ENCODE data around the gene PIK3CD.

Gene PIK3CD

DNA sequence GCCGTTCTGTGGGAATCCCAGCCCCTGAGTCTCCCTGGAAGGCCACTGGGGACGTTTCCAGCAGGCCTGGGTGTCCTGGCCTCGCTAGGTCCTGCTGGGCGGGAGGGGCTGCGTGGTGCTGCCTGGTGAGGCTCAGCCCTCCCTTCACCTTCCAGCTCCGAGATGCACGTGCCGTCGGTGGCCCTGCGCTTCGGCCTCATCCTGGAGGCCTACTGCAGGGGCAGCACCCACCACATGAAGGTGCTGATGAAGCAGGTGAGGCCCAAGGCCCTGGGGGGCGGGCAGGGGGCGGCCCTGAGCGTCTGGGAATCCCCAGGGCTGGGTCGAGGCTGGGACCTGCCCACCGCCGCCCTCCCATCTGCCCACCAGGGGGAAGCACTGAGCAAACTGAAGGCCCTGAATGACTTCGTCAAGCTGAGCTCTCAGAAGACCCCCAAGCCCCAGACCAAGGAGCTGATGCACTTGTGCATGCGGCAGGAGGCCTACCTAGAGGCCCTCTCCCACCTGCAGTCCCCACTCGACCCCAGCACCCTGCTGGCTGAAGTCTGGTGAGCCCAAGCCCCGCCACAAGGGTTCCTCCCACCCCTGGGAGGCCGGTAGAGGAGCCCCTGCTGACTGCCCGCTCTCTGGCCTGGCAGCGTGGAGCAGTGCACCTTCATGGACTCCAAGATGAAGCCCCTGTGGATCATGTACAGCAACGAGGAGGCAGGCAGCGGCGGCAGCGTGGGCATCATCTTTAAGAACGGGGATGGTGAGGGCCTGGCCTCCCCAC, 70.3 kb downstream of the PIK3CD start:
- DNase-seq, result peak; percentile 75

DNA sequence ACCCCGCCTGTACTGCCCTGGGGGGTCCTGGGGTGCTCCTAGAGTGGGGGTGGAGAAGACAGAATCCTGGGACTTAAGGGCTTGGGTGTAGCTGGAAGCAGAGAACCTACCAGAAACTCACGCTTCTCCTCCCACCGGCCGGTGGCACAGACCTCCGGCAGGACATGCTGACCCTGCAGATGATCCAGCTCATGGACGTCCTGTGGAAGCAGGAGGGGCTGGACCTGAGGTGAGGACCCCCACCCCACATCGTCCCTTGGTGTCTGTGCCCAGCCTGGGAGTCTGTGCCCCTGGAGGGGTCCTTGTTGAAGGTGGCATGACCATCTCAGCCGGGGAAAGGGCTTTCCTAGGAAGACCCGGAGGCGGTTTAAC, 70.8 kb downstream of the PIK3CD start:
- no peak for DNase-seq

DNA sequence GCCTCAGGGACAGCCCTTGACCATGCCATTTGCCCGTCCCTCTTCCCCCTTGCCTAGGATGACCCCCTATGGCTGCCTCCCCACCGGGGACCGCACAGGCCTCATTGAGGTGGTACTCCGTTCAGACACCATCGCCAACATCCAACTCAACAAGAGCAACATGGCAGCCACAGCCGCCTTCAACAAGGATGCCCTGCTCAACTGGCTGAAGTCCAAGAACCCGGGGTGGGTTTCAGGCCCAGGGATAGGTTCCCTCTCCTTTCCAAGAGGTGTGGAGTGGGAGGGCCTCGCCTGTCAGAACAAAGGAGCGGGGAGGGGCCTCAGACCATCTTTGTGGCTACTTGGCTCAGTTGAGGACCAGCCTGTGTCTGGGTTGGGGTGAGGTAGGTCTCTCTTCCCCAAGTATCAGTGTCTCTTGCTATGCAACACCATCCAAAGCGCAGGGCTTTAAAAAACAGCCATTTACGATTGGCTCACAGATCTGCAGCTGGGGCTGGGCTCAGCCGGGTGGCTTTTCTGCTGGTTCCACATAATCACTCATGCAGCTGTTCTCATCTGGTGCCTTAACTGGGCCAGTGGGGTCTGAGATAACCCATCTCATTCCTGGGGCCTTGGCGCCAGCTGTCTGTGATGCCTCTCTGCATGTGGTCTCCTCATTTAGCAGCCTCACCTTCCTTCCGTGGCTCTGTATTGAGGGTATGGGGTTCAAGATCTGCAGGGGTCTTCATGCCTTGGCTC, 71.7 kb downstream of the PIK3CD start:
- DNase-seq, result no peak

DNA sequence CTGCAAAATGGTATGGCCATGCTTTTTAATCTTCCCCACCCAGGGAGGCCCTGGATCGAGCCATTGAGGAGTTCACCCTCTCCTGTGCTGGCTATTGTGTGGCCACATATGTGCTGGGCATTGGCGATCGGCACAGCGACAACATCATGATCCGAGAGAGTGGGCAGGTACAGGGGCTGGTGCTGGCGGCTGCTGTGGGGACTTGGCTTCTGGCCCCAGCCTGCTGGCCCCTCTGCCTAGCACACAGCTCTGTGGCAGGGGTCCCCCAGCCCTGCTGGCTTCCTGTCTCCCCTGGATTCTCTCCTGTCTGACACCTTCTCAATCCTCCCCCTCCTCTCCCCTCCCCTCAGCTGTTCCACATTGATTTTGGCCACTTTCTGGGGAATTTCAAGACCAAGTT, 72.4 kb downstream of the PIK3CD start:
- no peak for DNase-seq

DNA sequence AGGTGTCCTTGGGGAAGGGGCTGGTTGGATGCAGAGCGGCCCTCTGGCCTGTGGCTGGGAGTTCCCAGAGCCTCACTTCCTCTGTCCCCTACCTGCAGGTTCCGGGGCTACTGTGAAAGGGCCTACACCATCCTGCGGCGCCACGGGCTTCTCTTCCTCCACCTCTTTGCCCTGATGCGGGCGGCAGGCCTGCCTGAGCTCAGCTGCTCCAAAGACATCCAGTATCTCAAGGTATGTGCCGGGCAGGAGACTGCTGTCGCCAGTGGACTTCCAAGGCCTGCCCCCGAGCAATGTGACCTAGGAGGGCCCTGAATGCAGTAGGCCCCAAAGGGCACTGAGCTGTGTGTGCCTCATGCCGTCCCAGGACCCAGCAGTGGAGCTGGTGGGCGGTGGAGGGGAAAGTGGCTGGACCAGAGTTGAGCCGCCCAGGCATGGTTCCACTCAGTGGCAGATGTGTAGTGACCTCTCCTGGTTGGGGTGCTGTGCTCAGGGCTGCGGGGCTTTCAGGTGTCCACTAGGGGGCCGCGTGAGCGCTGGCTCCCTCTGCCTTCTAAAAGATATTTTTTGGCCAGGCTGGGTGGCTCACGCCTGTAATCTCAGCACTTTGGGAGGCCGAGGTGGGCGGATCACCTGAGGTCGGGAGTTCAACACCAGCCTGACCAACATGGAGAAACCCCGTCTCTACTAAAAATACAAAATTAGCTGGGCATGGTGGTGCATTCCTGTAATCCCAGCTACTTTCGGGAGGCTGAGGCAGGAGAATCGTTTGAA, 73.4 kb downstream of the PIK3CD start:
- DNase-seq, result peak; percentile 75

DNA sequence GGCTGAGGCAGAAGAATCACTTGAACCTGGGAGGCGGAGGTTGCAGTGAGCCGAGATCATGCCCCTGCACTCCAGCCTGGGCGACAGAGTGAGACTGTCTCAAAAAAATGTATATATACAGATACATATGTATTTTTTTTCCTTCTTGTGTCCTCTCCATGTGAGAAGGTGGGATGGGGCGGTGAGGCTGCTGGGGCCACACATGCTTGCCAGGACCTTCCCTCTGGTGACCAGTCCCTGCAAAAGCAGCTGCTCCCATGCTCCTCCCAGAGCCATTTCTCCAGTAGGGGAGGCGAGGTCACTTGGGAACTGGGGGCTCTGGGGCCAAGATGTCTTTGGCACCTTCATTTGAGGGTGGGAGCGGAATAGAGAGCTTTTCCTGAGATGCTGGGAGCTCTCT, 74.9 kb downstream of the PIK3CD start:
- no peak for DNase-seq

DNA sequence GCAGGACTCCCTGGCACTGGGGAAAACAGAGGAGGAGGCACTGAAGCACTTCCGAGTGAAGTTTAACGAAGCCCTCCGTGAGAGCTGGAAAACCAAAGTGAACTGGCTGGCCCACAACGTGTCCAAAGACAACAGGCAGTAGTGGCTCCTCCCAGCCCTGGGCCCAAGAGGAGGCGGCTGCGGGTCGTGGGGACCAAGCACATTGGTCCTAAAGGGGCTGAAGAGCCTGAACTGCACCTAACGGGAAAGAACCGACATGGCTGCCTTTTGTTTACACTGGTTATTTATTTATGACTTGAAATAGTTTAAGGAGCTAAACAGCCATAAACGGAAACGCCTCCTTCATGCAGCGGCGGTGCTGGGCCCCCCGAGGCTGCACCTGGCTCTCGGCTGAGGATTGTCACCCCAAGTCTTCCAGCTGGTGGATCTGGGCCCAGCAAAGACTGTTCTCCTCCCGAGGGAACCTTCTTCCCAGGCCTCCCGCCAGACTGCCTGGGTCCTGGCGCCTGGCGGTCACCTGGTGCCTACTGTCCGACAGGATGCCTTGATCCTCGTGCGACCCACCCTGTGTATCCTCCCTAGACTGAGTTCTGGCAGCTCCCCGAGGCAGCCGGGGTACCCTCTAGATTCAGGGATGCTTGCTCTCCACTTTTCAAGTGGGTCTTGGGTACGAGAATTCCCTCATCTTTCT, 75.5 kb downstream of the PIK3CD start:
- no peak for DNase-seq

DNA sequence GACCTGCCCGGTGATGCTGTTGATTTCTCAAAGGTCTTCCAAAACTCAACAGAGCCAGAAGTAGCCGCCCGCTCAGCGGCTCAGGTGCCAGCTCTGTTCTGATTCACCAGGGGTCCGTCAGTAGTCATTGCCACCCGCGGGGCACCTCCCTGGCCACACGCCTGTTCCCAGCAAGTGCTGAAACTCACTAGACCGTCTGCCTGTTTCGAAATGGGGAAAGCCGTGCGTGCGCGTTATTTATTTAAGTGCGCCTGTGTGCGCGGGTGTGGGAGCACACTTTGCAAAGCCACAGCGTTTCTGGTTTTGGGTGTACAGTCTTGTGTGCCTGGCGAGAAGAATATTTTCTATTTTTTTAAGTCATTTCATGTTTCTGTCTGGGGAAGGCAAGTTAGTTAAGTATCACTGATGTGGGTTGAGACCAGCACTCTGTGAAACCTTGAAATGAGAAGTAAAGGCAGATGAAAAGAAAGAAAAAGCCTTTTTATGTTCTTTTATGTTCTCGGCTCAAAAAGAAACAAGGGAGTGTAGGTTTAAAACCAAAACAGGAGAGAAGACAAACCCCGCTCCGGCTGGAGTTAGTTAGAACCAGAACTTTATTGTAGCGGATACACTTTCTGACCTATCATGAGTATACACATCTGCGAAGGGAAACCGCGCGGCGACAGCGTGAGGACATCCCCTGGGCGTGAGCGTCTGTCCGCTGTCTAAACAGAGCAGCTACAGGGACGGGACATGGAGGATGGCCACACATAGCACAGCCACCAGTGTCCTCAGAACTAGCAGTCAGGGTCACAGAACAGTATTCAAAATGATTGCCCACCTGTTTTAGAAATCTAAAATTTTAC, 77.1 kb downstream of the PIK3CD start:
- peak; percentile 60 for DNase-seq

DNA sequence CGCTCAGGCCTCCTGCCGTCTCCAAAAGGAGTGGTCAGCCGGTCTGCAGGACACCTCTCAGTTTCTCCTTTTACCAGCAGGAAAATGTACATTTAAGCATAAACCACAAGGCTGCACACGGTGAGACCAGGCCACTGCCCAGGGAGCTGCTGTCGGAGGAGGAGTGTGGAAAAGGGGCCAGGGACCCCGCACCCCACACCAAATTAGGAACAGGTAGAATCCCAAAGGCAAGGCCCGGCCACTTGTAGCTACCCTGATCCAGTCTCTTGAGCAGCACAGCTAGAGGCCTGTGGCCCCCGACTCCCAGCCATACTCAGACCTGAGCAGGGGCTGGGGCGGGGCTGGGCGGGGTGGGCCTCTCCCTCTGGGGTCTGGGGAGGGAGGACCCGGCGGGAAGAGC, 78.0 kb downstream of the PIK3CD start:
- DNase-seq, result no peak

DNA sequence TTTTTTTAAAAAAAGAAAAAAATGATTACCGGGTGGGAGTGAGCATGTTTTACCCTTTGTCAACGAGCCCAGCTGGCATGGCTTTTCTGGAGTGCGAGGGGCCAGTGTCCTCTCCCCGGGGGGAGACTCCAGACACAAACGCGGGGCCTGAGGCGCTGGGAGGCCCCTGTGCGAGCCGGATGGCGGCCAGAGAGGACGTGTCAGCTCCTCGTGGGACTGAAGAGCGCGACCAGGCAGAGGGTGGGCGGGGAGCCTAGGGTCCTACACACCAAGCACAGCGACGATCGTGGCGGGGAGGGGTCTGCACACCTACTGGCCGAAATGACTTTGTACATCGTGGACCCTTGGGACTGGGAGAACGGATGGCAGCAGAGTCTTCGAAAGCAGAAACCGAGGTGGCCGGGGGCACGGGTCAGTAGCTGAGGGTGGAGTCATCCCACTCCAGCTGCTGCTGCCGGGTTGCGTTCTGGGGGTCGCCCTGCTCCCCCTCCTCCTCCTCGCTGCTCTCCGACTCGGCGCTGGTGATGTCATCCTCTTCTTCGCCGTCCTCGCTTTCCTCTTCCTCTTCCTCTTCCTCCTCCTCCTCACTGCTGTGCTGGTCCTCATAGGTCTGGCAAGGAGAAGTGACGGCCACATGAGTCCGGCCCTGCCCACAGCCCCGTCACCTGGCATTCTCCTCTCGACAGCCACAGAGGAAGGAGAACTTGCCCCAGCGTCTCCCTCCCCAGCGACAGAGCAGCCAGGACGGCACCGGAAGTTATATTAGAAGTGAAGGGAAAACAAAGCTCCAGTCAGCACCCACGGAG, 78.8 kb downstream of the PIK3CD start:
- DNase-seq, result no peak

DNA sequence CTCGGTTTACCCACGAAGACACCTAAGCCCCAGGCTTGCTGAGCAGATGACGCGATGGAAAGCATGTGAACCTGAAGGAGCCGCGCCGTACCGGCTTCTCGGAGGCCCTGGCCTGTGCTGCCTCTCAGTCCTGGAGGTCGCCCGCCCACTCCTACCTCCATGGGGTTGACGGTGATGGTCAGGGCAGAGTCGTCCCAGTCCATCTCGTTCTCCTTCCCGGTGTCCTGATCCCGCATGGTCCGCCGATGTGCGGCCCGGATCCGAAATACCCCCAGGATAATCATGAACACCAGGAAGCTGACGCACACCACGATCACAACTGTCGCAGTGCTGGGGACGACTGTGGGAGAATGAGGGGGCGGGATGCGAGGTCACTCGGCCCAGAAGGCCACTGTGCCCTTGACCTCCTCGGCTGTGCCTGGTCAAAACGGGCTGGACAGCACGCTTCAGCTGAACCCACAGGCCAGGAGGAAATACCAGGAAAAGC, 79.6 kb downstream of the PIK3CD start:
- no peak for DNase-seq

DNA sequence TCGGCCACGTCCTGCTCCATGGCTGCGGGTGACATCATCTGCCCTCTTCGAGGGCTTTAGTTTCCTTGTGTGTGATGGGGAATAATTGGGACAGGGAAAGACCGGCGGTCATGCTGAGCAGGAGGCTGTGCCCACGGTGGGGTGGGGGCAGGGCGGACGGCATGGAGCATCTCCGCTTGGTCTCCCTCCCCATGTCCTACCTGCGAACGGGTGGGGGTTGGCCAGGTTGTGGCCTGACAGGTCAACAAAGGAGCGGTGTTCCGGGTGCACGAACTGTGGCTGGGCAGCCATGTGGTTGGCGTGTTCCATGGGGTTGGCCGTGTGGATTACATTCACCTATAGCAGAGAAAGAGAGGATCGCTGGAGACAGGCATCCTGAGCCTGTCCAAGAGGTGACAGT, 80.0 kb downstream of the PIK3CD start:
- no peak for DNase-seq

DNA sequence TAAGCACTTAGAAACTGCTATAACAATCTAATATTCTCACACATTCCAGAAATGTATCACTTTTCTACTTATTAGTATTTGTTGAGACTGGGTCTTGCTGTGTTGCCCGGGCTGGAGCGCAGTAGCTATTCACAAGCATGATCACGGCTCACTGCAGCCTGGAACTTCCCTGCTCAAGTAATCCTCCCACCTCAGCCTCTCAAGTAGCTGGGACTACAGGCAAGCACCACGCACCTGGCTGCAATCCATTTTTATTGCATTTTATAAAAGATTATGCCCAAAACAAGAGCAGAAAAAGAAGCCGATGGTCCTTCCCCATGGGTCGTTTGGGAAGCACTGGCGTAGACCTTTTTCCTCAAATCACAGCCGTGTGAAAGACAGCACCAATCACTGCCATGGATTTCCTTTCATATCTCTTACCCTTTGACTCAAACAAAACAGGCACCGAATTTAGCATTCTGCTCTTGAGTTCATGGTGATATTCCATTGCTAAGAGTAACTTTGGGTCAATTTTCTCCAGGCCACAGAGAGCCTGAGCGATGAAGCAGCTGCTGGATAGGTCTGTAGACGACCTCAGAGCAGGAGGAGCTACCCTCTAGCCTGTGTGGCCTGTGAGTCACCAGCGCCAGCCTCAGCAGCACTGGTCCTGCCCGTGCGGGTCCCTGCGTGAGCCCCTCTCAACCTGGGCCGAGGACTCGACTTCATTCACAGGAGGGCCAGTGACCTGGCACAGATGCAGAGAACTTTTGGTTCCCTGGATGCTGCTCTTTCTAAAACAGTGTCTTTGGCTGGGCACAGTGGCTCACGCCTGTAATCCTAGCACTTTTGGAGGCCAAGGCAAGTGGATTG, 80.8 kb downstream of the PIK3CD start:
- no peak for DNase-seq

DNA sequence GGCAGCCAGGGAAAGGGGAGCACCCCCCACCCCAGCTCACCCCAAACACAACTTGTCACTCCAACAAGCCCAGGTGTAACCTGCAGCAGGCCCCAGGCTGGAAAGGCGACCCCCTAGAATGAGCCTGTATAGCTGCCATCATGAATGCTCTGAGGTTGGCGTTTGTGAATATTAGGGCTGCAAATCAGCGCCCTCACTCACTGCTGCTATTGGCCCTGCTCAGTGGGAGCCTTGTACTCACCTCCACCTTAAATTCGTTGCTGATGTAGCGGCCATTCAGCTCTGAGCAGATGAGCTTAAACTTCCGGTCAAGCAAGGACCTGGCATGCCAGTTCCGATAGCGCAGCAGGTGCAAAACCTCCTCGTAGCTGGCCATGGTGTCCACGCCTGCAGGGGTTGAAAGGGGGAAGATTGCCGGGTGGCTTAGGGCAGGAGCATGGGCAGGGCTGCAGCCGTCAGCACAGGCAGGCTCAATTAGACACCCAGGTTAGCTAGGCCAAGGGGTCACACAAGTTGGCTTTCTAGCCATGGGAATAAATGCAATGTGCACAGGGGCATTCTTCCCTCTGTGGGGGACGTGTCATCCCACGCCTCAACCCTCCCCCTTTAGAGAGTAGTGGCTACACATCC, 81.7 kb downstream of the PIK3CD start:
- DNase-seq, result no peak

DNA sequence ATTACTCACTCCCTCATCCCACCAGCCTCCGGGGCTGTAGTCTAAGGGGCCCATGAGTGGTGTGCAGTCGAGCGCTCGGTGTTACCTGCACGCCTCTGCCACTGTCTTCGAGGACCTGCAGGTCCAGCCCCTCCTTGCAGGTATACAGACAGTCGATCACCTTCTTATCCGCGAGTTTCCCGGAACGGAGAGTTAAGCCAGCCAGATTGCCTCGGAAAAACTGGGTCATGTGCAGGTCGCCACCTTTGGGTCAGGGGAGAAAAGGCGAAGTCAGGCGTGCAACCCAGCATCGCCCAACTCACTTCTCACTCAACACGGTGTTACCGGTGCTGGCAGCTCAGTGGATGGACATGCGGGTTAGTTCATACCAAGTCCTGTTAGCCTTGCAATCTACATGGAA, 84.3 kb downstream of the PIK3CD start:
- no peak for DNase-seq

DNA sequence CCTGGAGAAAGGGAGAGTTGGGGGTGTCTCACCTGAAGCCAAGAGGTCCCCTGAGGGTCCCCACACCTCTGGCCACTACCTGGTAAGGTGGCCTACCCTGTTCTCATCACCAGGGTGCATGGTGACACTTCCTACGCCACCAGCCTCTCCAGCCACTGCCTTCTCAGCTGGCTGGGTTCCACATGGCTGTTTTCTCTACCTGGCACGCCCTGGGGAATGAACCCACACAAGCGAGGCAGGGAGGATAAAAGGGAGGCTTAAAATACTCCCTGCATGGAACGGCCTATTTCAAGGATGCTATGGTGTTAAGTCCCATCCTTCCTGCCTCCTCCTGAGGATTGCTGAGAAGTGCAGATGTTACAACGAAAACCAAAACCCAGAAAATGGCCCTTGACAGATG, 84.7 kb downstream of the PIK3CD start:
- DNase-seq, result no peak

DNA sequence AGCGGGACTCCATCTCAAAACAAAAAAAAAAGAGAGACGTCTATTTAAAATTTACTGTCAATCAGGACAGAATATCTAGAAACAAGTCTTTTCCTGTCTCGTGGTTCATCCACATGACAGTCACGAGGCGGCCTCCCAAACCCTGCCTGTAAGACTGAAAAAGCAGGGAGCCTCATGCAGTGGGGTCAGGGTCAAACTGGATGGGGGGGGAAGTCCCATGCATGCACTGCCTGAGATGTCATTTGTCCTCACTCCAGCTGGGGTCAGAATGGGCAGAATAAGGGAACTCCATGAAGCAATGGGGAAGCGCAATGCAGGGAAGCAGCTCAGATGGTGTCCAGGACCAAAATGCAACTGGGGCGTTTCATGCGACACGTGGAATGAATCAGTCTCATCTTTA, 85.5 kb downstream of the PIK3CD start:
- DNase-seq, result no peak

DNA sequence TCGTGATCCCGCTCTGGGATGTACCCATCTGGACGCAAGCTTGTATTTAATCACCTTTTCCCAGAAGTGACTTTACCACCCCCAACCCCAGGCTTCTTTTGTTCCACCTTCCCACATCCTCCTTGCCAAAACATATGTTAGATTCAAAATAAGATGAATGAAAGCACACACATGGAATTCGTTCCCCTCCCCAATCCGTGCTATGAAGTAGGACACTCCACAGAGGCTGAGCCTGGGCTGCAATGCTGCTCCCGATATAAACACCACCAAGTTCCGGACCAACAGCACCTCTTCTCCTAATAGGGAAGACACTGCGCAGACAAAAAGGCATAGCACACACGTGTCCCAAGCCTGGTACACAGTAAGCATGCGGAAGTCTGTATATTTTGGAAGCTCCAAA, 86.1 kb downstream of the PIK3CD start:
- DNase-seq, result no peak

DNA sequence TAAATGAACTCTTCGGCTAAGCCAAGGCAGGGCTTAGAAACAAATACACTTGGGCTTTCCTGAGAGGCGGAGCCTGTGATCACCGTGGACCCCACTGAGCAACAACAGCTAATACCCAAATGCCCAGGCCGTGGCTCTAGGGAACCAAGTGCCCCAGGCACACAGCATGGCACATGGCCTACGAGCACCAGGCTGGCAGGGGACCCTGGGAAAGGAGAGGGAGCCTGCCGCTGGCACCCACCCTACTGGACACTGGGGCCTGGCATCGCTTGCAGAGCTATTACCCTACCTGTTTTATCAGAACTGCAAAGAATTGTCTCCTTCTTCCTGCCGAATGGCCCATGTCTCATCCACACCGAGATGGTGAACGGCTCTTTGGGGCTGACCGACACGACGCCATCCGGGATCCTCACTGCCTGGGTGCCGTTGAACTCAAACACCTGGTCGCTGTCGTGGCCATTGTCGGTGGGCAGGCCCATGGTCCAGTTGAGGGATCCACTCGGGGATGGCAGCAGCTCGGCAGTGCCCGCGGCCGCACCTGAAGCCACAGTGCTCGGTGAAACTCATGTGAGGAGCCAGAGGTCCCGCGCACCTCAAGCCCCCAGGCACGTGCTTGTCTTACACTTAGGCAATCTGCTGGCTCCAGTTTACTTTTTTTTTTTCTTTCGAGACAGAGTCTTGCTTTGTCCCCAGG, 92.7 kb downstream of the PIK3CD start:
- no peak for DNase-seq

Data from CD4-positive, alpha-beta T cell treated with Interleukin-4 for 4 hours (primary cell).